HG02981 (cell line): ENCODE measurements around the gene GLUD1.
"Not testable (repeated sequence)": the region's sequence is repeated elsewhere in the genome, so short reads cannot be mapped to it uniquely, and the experiment has no call there.

Source experiments
- ATAC-seq: cut with Tn5 transposase; IDR thresholded peaks from one replicate; pipeline ENCODE4 v1.9.1; 2021; ENCODE audit warnings: mild to moderate bottlenecking, moderate library complexity; ENCODE audit not compliant: unreplicated experiment

GLUD1 gene

GRCh38 chr10:87053577-87054181, 41.0 kb downstream of the GLUD1 start:
- no peak for ATAC-seq

DNA sequence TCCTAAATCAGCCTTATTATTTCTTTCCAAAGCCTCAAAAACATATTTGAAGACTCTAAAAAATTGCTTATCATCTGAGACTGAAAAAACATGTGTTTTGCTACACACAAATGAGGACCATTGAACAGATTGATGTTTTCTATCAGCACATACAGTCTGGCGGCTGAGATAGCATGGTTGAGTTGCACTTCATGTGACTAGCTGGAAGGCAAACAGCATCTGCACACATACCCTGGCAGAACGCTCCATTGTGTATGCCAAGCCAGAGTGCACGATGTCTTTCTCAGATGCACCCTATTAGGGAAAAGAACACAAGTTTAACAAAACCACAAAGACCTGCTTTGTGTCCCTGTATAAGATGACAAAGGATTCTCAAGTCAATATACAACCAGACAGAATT, 41.5 kb downstream of the GLUD1 start:
- no peak for ATAC-seq

- no peak for ATAC-seq
These were observed 49.2 kb downstream of the GLUD1 start for GRCh38 chr10:87045434-87045938.

DNA sequence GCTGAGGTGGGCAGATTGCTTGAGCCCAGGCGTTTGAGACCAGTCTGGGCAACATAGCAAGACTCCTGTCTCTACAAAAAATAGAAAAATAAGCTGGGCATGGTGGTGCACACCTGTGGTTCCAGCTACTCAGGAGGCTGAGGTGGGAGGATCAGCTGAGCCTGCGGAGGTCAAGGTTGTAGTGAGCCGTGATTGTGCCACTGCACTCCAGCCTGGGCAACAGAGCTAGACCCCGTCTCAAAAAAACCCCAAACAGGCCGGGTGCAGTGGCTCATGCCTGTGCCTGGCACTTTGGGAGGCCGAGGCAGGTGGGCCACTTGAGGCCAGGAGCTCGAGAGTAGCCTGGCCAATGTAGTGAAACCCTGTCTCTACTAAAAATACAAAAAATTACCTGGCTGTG, 51.1 kb downstream of the GLUD1 start:
- ATAC-seq, result not testable (repeated sequence)

GRCh38 chr10:87038786-87039185, 55.9 kb downstream of the GLUD1 start:
- no peak for ATAC-seq

- no peak for ATAC-seq
These were observed 56.3 kb downstream of the GLUD1 start for GRCh38 chr10:87038286-87038717.

DNA sequence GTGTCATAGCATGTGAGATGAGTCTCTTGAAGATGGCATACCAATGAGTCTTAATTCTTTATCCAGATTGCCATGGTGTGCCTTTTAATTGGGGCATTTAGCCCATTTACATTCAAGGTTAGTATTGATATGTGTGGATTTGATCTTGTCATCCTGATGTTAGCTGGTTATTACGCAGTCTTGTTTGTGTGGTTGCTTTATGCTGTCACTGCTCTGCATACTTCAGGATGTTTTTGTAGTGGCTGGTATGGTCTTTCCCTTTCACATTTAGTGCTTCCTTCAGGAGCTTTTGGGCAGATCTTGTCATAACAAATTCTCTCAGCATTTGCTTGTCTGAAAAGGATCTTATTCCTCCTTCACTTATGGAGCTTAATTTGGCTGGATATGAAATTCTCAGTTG, 58.0 kb downstream of the GLUD1 start:
- ATAC-seq, result no peak

DNA sequence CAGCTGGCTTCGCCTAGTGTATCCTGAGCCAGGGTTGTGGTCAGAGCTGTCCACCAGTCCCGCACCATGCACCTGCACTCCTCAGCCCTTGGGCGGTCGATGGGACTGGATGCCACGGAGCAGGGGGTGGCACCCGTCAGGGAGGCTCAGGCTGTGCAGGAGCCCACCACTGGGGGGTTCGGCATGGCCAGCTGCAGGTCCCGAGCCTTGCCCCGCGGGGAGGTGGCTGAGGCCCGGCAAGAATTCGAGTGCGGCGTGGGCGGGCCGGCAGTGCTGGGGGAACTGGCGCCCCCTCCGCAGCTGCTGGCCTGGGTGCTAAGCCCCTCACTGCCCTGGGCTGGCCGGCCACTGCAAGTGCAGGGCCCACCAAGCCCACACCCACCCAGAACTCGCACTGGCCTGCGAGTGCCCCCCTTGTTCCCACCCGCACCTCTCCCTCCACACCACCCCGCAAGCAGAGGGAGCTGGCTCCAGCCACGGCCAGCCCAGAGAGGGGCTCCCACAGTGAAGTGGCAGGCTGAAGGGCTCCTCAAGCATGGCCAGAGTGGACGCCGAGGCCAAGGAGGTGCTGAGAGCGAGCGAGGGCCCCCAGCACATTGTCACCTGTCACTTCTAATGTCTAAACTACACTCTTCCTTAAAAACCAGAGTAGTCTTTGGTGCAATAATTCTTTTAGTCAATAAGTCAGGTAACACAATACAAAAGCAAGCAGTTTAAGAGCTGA, 63.6 kb downstream of the GLUD1 start:
- no peak for ATAC-seq

DNA sequence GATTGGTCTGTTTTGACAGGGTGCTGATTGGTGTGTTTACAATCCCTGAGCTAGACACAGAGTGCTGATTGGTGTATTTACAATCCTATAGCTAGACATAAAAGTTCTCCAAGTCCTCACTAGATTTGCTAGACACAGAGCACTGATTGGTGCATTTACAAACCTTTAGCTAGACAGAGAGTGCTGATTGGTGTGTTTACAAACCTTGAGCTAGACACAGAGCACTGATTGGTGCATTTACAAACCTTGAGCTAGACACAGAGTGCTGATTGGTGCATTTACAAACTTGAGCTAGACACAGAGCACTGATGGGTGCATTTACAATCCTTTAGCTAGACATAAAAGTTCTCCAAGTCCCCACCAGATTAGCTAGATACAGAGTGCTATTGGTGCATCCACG, 64.2 kb downstream of the GLUD1 start:
- not testable (repeated sequence) for ATAC-seq

DNA sequence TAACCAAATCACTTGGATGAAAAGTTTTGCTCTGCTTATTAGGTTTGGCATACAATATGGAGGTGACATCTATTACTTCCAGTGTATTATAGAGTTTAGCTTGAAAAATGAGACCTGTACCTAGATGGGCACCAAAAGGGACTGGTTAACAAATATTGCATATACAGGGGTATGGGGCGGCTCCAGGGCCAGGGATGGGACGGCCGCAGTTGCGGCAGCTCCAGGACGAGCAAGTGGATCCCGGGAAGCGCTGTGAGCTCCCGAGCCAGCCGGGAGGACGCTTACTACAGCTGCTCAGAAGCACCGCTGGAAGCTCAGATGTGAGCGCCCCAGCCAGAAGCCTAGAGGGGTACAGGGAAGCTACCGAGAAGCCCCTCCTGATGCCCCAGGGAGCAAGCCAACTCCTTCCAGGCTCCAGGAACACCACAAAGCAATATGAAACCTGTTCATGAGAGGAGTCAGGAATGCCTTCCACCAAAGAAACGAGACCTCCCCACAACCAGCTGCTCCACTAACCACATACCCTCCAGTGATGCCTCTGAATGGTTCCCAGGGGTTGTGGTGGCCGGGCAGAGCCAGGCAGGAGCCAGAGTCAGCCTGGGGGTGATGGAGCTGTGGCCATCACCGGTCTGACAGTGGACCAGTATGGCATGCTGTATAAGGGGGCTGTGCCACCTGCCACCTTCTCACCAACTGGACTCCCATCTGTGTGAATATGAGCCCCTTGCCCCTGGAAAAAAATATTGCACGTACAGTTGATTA, 67.7 kb downstream of the GLUD1 start:
- not testable (repeated sequence) for ATAC-seq

- not testable (repeated sequence) for ATAC-seq
These were observed 69.2 kb downstream of the GLUD1 start for GRCh38 chr10:87025285-87025958.

DNA sequence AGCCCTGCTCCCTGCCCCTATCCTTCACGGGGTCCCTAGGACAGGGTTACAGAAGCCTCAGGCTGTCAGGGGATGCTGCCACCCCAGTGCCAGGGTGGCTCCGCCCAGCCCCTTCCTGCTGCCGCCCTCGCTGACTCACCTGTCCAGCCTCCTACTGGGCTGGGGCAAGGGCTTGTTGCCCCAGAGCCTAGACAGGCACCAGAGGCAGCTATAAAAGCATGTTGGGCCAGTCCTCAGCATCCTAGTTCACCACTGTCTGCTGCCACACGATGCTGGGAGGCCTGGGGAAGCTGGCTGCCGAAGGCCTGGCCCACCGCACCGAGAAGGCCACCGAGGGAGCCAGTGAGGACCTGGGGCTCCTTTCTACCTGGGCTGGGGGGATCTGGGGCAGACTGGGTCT, 74.6 kb downstream of the GLUD1 start, which contains the start of gene FAM25A:
TSS of gene FAM25A (plus strand) at position 239 of the 400 bp plus-strand sequence. CDS start at position 270, 31 bp downstream.
- not testable (repeated sequence) for ATAC-seq

GRCh38 chr10:87019504-87019903, 75.1 kb downstream of the GLUD1 start:
- ATAC-seq, result not testable (repeated sequence)

- ATAC-seq, result not testable (repeated sequence)
These were observed 75.6 kb downstream of the GLUD1 start for GRCh38 chr10:87019066-87019465.

- ATAC-seq, result not testable (repeated sequence)
These were observed 76.5 kb downstream of the GLUD1 start for GRCh38 chr10:87018127-87018526.

GRCh38 chr10:87014986-87015716, 79.5 kb downstream of the GLUD1 start:
- ATAC-seq, result not testable (repeated sequence)

GRCh38 chr10:87013528-87013927, 81.1 kb downstream of the GLUD1 start:
- ATAC-seq, result not testable (repeated sequence)

DNA sequence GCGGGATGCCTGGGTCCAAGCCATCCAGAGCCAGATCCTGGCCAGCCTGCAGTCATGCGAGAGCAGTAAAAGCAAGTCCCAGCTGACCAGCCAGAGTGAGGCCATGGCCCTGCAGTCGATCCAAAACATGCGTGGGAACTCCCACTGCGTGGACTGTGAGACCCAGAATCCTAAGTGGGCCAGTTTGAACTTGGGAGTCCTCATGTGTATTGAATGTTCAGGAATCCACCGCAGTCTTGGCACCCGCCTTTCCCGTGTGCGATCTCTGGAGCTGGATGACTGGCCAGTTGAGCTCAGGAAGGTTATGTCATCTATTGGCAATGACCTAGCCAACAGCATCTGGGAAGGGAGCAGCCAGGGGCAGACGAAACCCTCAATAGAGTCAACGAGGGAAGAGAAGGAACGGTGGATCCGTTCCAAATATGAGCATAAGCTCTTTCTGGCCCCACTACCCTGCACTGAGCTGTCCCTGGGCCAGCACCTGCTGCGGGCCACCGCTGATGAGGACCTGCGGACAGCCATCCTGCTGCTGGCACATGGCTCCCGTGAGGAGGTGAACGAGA, 85.4 kb downstream of the GLUD1 start:
- ATAC-seq, result not testable (repeated sequence)

- ATAC-seq, result not testable (repeated sequence)
These were observed 86.3 kb downstream of the GLUD1 start for GRCh38 chr10:87008303-87008702.

DNA sequence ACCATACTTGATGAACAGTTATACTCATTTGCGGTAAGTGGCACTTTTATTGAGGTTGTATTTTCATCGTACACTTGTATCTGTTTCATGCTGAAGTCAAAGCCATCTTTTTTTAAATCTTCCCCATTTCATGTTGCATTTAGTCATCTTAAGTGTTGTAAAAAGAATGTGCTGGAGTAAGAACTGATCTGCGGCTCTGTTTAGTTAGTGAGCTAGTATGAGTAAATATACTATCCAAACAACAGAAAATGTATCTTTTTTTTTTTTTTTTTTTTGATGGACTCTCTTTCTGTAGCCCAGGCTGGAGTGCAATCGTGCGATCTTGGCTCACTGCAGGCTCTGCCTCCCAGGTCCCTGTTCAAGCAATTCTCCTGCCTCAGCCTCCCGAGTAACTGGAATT, 87.0 kb downstream of the GLUD1 start:
- ATAC-seq, result not testable (repeated sequence)
